ENCODE data around the gene GPER1. TPM values are rescaled to one million over a fixed set of nuclear protein-coding genes. Genes with fewer than 3 reads are reported as not detected.
"Not testable (repeated sequence)": the region's sequence is repeated elsewhere in the genome, so short reads cannot be mapped to it uniquely, and the experiment has no call there.

GPER1 gene
- total RNA-seq, 1 experiment from 2014 or later, result 0.84 TPM

DNA sequence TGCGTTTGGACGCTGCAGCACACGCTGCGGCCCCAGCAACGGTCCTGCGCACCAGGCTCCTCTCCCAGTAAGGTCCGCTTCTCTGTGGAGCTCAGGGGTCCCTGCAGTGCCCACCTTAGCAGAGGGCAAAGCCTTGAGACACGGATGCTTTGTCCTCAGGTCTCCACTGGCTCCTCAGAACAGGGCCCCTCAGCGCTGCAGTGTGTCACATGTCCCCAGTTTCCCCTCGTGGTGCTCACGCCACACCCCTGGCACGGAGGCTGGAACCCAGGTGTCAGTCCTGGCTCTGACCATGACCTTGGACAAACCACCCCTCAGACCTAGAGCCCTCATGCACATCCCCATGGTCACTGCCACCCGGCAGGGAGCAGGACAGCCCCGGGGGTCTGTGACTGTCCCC is 19.9 kb upstream of the GPER1 start:
- DNase-seq (ENCODE audit: low read depth), result no peak

GRCh38 chr7:1068619-1069018 is 19.3 kb upstream of the GPER1 start:
- DNase-seq (ENCODE audit: low read depth), result no peak

DNA sequence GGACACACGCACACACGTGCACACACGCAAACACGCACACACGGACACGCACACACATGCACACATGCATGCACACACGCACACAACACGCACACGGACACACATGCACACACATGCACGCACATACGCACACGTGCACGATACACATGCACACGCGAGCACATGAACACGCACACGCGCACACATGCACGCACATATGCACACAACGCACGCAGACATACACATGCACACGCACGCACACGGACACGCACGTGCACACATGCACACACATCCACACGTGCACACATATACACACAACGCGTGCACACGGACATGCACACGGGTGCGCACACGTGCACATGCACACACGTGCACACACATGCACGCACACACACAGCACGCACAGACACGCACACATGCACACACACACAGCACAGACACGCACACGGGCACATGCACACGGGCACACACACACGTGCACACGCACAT is 17.3 kb upstream of the GPER1 start:
- DNase-seq (ENCODE audit: low read depth), result no peak

GRCh38 chr7:1071731-1072254 is 16.1 kb upstream of the GPER1 start:
- no peak for DNase-seq (ENCODE audit: low read depth)

DNA sequence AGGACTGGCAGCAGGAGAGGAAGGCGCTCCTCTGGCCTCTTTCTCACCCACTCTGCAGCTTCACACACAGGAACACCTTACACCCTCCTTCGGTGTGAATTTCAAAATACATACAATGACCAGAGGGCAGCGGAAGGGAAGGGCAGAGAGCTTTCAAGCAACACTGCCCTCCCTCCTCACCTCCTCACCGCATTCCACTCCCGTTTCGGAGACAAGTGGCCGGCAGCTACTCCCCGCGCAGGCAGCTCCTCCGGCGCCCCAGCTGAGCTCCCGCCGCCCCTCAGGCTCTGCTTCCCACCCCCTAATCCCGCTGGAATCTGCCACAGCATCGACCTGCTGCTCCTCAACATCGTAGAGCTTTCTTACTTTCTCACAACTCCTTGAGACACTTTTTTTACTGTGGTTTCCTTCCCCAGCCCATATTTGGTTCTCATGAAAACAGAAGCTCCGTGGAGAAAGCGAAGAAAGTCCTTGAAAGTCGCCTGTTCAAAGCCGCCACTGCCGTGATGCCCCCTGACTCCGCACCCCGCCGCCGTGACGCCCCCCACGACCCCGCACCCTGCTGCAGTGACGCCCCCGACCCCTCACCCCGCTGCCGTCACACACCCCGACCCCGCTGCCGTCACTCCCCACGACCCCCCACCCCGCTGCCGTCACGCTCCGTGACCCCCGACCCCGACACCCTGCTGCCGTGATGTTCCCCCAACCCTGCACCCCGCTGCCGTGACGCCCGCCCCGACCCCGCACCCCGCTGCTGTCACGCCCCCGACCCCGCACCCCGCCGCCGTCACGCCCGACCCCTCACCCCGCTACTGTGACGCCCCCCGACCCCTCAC is 14.6 kb upstream of the GPER1 start:
- no peak for DNase-seq (ENCODE audit: low read depth)

- DNase-seq (ENCODE audit: low read depth), result not testable (repeated sequence)
Observed at GRCh38 chr7:1074018-1074417, 13.9 kb upstream of the GPER1 start.

- DNase-seq (ENCODE audit: low read depth), result no peak
Observed at GRCh38 chr7:1074593-1075431, 13.1 kb upstream of the GPER1 start.

GRCh38 chr7:1076184-1077072 is 11.5 kb upstream of the GPER1 start:
- DNase-seq (ENCODE audit: low read depth), result no peak

DNA sequence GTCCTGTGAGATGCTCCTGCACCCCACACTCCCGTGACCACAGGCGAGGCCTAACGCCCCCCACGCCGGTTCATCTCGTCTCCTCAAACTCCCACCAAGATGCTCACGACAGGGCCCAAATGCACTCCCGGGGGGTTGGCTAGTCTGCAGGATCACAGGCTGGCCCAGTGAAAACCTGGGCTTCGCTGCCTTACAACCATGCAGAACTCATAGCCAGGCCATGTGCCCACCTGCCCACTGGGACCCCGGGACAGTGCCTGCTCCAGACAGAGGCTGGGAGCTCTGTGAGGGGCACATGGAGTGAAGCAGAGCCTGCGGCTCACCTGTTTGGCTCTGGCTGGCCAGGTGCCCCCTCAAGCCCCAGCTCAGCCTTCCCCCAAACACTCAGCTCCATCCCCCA is 9.4 kb upstream of the GPER1 start:
- no peak for DNase-seq (ENCODE audit: low read depth)

DNA sequence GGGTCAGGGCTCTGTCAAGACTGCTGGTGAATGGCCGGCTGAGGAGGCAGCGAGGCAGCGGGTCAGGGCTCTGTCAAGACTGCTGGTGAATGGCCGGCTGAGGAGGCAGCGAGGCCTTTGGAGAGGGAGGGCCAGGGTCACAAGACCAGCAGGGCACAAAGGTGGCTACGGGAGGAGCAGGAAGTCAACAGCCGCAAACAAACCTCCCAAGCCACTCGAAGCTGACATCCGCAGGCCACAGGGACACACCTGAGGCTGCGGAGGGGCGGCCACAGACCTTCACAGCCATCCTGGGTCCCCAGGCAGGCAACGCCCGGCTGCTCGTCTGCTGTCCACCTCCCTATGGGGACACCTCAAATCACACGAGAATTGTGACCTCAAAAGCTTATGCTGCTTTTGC is 8.9 kb upstream of the GPER1 start:
- DNase-seq (ENCODE audit: low read depth), result no peak

DNA sequence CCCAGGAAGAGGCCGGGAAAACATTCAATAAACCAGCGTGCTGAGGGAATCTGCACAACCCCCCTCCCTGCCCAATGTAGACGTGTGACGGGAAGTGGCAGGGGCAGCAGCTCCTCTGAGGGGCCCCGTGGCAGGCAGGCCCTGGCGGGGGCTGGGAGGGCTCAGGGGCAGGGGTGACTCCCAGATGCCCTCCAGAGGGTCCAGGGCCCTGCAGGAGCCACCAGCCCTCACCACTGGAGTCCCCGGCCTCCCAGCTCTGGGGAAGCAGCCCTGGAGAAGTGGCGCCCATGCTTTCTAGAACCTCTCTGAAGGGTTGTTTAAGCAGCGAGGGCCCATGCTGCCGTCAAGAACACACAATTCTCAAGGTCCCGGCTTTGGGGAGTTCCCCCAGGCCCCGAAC is 8.4 kb upstream of the GPER1 start:
- DNase-seq (ENCODE audit: low read depth), result no peak

DNA sequence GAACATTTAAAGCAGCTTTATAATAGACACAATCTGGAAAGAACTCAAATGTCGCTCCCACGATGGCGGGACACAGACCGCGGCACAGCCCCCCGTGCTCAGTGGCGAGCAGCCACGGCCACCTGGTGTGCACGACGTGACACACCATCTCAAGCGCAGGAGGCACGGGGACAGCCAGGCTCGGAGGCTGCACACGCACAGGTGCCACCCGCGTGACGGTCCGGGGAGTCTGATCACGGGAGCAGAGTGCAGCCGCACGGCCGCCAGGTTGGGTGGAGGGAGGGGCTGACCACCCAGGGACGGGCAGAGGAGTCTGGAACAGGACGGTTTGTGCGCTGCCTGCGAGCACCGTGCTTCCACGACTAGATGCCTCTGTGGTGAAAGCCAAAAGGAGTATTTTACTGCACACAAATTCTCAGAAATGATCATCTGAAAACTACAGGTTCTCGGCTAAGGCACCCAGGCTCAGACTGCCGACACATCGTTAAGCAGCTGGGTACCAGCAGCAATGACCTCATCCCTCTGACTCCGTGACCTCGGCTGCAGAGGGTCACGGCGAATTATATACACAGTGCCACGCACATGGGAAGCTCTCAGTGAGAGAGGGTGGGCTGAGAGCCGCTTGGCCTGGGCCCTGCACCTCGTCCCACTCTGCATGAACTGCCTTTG is 7.5 kb upstream of the GPER1 start:
- no peak for DNase-seq (ENCODE audit: low read depth)

- no peak for DNase-seq (ENCODE audit: low read depth)
Observed at GRCh38 chr7:1080921-1081255, 7.0 kb upstream of the GPER1 start.

DNA sequence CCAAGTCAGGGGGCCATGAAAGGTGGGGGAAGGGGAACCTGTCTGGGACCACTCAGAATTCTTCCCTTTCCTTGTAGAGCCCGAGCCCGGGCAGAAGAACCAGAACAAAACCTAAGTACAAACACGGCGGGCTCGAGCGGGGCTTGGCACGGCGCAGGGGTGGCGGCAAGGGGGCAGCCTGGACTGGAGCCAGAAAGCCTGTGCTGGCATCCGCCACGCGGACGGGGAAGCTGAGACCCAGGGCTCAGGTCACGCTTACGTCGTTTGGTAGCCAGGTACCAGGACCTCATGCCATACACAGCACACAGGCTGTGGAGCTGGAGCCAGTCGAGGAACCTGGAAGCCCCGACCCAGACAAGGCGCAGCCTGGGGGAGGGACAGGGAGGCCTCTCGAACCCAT is 6.6 kb upstream of the GPER1 start:
- no peak for DNase-seq (ENCODE audit: low read depth)

DNA sequence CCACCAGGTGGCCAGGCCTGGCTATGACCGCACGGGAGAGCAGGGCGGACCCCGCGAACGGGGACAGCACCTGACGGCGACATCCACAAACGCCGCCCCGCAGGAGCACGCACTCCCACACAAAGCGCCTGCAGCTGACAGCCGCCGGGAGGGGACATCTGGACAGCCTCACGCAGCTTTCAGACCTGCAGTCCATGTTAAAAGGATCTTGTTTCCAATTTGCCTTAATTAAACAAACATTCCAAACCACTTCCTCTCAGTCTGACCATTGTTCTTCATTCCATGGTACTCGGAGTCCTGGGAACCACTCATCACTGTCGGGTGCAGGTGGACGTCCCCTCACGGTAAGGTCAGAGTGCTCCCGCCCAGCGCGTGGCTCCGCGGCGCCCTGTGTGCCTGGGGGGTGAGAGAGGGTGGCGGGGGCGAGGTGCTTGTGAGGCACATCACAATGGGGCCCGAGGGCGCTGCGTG is 5.9 kb upstream of the GPER1 start:
- DNase-seq (ENCODE audit: low read depth), result peak; percentile 24

- no peak for DNase-seq (ENCODE audit: low read depth)
Observed at GRCh38 chr7:1083729-1084657, 3.9 kb upstream of the GPER1 start.

GRCh38 chr7:1085266-1085665 is 2.6 kb upstream of the GPER1 start:
- DNase-seq (ENCODE audit: low read depth), result no peak

GRCh38 chr7:1085910-1086421 is 1.9 kb upstream of the GPER1 start:
- DNase-seq (ENCODE audit: low read depth), result no peak

- peak; percentile 64 for DNase-seq (ENCODE audit: low read depth)
Observed at GRCh38 chr7:1086588-1087464, 1.1 kb upstream of the GPER1 start.

All from RPMI7951 (cell line).